OCI-LY7 (cell line): Measurements from ENCODE around the gene VRTN.

Experiments used
- EZH2phosphoT487 ChIP-seq: fragments of 200-600 bp; sonication (generic); IDR thresholded peaks from 2 replicates; pipeline ENCODE4 v1.6.1; 2018; ENCODE audit warnings: low read depth, borderline replicate concordance, mild to moderate bottlenecking, mixed run types, antibody characterized with exemption, low read length, moderate library complexity, mixed read lengths
- TF ChIP-seq, protein P1 (sequence below): fragments of 200-600 bp; sonication (generic); conservative IDR thresholded peaks from 2 replicates; pipeline ENCODE4 v1.5.1; 2014; ENCODE audit warnings: mild to moderate bottlenecking, antibody characterized with exemption, low read length, moderate library complexity, mixed read lengths

DNA sequence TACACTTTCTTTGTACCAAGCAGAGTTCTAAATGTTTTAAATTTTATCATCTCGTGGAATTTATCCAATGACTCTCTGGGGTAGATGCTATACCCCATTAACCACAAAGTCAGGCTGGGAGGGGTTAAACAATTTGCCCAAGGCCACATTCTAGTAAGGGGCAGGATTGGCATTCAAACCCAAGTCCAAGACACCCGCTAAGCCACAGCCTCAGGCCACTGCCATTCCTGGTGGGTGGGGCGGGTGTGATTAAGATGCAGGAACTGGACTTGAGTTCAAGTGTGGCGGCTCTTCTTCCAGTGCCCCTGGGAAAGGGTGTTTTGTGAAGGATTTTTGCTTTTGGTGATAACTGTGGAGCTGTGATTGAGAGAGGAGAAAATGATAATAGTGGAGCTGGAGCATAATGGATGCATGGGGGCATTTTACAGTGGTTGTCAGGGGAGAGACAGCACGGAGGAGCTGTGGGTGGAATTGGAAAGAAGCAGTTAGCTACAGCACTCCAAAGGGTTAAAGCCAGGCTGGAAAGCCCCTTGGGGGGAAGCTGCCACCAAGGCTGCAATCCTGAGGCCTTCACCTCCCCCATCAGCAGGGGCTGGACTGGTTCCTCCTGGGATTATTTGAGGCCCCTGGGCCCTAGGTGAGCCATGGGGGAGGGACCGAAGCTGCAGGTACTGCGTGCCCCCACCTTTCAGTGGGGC lies 1.0 kb upstream of the VRTN start:
- TF ChIP-seq EZH2phosphoT487 = no peak
- TF ChIP-seq, protein P1, sequence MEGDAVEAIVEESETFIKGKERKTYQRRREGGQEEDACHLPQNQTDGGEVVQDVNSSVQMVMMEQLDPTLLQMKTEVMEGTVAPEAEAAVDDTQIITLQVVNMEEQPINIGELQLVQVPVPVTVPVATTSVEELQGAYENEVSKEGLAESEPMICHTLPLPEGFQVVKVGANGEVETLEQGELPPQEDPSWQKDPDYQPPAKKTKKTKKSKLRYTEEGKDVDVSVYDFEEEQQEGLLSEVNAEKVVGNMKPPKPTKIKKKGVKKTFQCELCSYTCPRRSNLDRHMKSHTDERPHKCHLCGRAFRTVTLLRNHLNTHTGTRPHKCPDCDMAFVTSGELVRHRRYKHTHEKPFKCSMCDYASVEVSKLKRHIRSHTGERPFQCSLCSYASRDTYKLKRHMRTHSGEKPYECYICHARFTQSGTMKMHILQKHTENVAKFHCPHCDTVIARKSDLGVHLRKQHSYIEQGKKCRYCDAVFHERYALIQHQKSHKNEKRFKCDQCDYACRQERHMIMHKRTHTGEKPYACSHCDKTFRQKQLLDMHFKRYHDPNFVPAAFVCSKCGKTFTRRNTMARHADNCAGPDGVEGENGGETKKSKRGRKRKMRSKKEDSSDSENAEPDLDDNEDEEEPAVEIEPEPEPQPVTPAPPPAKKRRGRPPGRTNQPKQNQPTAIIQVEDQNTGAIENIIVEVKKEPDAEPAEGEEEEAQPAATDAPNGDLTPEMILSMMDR = no peak
